A673 (cell line): ENCODE results near the gene SERPINB1. TPM values are rescaled to one million over a fixed set of nuclear protein-coding genes. Genes with fewer than 3 reads are reported as not detected.

Source experiments
- BruUV-seq: library from RNA; stranded (reverse); fragments of 400-500 nt; replicated peaks from 2 replicates; lab custom pipeline; 2021; lab: Mats Ljungman, UMichigan
- CTCF ChIA-PET: fragments of 300-600 bp; sonication (Branson Sonifier 250); formaldehyde crosslinking; loops from one replicate; lab custom pipeline; 2022; ENCODE audit warnings: antibody characterized with exemption; lab: Charles Lee
- POLR2A ChIA-PET: fragments of 300-600 bp; sonication (Branson Sonifier 250); formaldehyde crosslinking; loops from one replicate; lab custom pipeline; 2022; ENCODE audit warnings: antibody characterized with exemption; ENCODE audit not compliant: low non-redundant PET; lab: Charles Lee
- DNase-seq: peaks from one replicate; pipeline ENCODE4 v3.0.0-alpha.2; 2015; ENCODE audit warnings: low spot score
- H3K27ac ChIP-seq: fragments of 200-600 bp; sonication (generic); 2 replicates; pipeline ENCODE4 v1.5.1; 2016; ENCODE audit warnings: mixed run types, low read depth, mild to moderate bottlenecking, mixed read lengths, antibody characterized with exemption, low read length; ENCODE audit not compliant: poor library complexity, severe bottlenecking
- H3K27me3 ChIP-seq: fragments of 200-600 bp; sonication (generic); replicated peaks from 2 replicates; pipeline ENCODE4 v1.6.1; 2017; ENCODE audit warnings: mixed run types, low read depth, mild to moderate bottlenecking, mixed read lengths, antibody characterized with exemption, low read length; ENCODE audit not compliant: insufficient read depth, poor library complexity
- H3K36me3 ChIP-seq: fragments of 200-600 bp; sonication (generic); 2 replicates; pipeline ENCODE4 v1.6.1; 2016; ENCODE audit warnings: mixed run types, mild to moderate bottlenecking, mixed read lengths, antibody characterized with exemption, low read length; ENCODE audit not compliant: insufficient read depth, poor library complexity, severe bottlenecking
- H3K4me1 ChIP-seq: fragments of 200-600 bp; sonication (generic); 2 replicates; pipeline ENCODE4 v1.6.1; 2017; ENCODE audit warnings: mixed run types, mild to moderate bottlenecking, mixed read lengths, antibody characterized with exemption, low read length; ENCODE audit not compliant: insufficient read depth, poor library complexity, severe bottlenecking
- H3K4me3 ChIP-seq: fragments of 200-600 bp; sonication (generic); 2 replicates; pipeline ENCODE4 v1.5.1; 2016; ENCODE audit warnings: low read depth, mixed run types, mild to moderate bottlenecking, mixed read lengths, low read length; ENCODE audit not compliant: poor library complexity, severe bottlenecking
- H3K9me3 ChIP-seq: fragments of 200-600 bp; sonication (generic); 2 replicates; pipeline ENCODE4 v1.6.1; 2016; ENCODE audit warnings: mixed run types, low read depth, mild to moderate bottlenecking, mixed read lengths, antibody characterized with exemption, low read length; ENCODE audit not compliant: poor library complexity, severe bottlenecking
- EZH2 ChIP-seq: fragments of 200-600 bp; sonication (generic); IDR thresholded peaks from 2 replicates; pipeline ENCODE4 v1.6.1; 2017; ENCODE audit warnings: borderline replicate concordance, low read depth, mild to moderate bottlenecking, mixed read lengths, antibody characterized with exemption, low read length; ENCODE audit not compliant: poor library complexity, severe bottlenecking
- intact Hi-C: fragments of 100-400 bp; cut with micrococcal nuclease; formaldehyde crosslinking; loops from one replicate; pipeline ENCODE4 v1.10.0; 2022; ENCODE audit not compliant: unreplicated experiment
- total RNA-seq: library from RNA; stranded (reverse); gene quantifications from 2 replicates; pipeline ENCODE4 v1.2.3, GENCODE V29; 2021
- TF ChIP-seq, protein P1 (sequence below): fragments of 300-800, 200-600 bp; sonication (generic); conservative IDR thresholded peaks from 2 replicates; pipeline ENCODE4 v1.5.1; 2017; ENCODE audit warnings: low read depth, mild to moderate bottlenecking, antibody characterized with exemption, low read length, moderate library complexity, mixed read lengths

The SERPINB1 gene
- total RNA-seq, 1 experiment from 2014 or later = 1.3 TPM

DNA sequence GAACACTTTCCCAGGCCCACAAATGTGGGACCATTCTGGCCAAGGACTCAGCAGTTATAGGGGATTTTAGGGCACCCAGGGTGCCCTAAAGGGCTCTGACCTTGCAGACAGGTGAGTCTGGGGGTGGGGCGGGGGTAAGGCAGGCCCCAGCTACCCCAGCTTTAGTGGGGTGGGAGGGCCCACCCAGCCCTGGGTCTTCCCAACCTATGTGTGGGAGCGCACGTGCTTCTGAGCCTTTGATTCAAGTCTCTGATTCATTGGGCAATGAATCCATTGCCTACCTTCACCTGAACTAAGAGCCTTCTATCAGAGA, 958 bp downstream of the SERPINB1 start:
- BruUV-seq = no TSS peak
- intact Hi-C loops = no loop called here
- no peak for TF ChIP-seq EZH2
- TF ChIP-seq, protein P1, sequence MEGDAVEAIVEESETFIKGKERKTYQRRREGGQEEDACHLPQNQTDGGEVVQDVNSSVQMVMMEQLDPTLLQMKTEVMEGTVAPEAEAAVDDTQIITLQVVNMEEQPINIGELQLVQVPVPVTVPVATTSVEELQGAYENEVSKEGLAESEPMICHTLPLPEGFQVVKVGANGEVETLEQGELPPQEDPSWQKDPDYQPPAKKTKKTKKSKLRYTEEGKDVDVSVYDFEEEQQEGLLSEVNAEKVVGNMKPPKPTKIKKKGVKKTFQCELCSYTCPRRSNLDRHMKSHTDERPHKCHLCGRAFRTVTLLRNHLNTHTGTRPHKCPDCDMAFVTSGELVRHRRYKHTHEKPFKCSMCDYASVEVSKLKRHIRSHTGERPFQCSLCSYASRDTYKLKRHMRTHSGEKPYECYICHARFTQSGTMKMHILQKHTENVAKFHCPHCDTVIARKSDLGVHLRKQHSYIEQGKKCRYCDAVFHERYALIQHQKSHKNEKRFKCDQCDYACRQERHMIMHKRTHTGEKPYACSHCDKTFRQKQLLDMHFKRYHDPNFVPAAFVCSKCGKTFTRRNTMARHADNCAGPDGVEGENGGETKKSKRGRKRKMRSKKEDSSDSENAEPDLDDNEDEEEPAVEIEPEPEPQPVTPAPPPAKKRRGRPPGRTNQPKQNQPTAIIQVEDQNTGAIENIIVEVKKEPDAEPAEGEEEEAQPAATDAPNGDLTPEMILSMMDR = no peak
- no peak for DNase-seq
- no peaks in the 10 kb centered on the region for H3K27me3 ChIP-seq
- H3K4me3 ChIP-seq = no peak overlapping the region
- ChIA-PET POLR2A (no interaction called here), CTCF (interaction anchor here (1.0 to 1.3 kb wide), 2 partner anchors 49 to 112 kb away, joined by 4 to 5 read pairs; no protein-coding TSS in a partner anchor)
- H3K9me3 ChIP-seq = no peaks in the 10 kb centered on the region
- H3K4me1 ChIP-seq = peaks cover 29% of the 10 kb centered on the region
- peak overlapping the region; percentile 67 for H3K27ac ChIP-seq
- H3K36me3 ChIP-seq = no peaks in the 10 kb centered on the region

DNA sequence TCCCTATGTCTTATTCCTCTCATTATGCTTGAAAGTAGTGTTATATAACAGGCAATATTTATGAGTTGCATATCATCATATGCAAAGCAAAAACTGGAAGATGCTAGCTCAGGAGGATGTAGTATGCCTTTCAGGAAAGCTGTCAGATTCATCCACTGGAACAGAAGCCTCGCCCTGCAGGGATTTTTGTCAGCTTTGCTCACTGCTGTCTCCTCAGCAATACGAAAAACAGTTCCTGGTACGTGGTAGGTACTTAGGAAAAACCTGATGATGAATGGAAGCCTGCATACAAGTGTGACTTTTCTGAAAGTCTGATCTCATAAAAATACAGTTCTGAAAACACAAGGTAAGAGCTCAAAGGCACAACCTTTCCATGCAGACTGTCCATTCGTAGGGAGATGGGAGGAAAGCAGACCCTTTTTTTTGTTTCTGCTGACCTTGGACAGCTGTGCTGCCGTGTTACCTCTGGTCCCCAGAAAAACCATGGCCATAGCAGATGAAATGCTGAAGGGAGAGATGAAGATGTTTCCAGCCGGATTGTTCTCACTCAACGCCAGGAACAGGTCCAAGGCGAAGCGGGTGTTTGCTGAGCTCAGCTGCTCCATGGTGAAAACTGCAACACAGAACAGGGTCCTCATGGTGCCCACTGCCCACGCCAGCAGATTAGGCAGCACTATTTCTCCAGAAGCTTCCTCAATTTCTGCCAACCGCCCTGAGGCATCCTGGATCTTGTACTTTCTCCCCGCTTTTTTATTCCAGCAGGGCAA, 1.5 kb downstream of the SERPINB1 start:
- no peaks in the 10 kb centered on the region for H3K36me3 ChIP-seq
- H3K9me3 ChIP-seq = no peaks in the 10 kb centered on the region
- no TSS peak for BruUV-seq
- ChIA-PET POLR2A (no interaction called here), CTCF (interaction anchor here (0.6 kb wide), 1 partner anchor 18 kb away, joined by 3 read pairs; no protein-coding TSS in a partner anchor)
- intact Hi-C loops = no loop called here
- DNase-seq = no peak
- H3K4me1 ChIP-seq = peaks cover 29% of the 10 kb centered on the region
- H3K4me3 ChIP-seq = no peak overlapping the region
- no peak overlapping the region for H3K27ac ChIP-seq
- TF ChIP-seq, protein P1 = no peak
- no peak for TF ChIP-seq EZH2
- no peaks in the 10 kb centered on the region for H3K27me3 ChIP-seq

DNA sequence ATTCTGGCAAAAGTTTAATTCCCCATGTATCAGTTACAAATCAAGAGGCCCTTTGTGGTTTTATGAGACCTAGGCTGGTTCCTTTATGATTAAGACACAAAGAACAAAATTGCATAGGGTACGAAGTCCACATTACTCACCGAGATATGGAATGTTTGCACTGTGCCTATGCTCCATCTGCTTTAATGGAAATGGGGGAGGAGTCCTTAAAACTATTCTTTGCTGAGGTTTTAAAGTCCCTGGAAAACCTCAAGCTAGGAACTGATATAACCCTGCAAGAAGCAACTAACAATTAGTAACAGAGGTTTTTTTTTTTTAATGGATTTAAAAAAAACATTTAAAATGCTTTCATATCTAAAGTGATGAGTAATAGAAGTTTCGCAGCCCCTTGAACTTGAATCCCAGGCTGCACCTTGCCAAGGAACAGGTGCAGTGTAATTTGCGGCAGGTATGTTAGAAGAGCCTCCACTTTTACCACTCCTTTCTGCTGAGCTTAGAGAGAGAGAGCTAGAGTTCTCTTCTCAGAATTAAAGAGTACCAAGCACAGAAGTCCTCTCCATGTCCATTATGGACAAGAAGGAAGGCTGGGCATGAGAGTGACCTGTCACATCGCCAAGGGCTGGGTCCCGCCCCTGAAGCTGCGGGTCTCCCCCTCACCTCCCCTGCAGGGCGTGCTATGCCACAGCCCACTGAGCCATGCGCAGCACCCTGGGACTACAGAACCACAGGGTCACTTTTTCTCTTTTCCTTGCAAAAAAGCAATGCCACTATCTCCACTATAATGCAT, 2.3 kb downstream of the SERPINB1 start:
- Histone ChIP-seq H3K9me3 (no peaks in the 10 kb centered on the region), H3K27ac (no peak overlapping the region), H3K27me3 (no peaks in the 10 kb centered on the region), H3K4me3 (no peak overlapping the region), H3K36me3 (no peaks in the 10 kb centered on the region), H3K4me1 (peaks cover 29% of the 10 kb centered on the region)
- intact Hi-C loops = no loop called here
- no peak for TF ChIP-seq EZH2
- TF ChIP-seq, protein P1 = no peak
- BruUV-seq = no TSS peak
- peak; percentile 62 for DNase-seq
- POLR2A ChIA-PET = interaction anchor here (0.7 kb wide), 1 partner anchor 648 kb away, joined by 3 read pairs; no protein-coding TSS in a partner anchor
- CTCF ChIA-PET = interaction anchor here (0.6 kb wide), 2 partner anchors 19 to 132 kb away, joined by 3 to 6 read pairs; no protein-coding TSS in a partner anchor
